CD8-positive, alpha-beta memory T cell (primary cell): ENCODE data around the gene GYG2. TPM values are rescaled to one million over a fixed set of nuclear protein-coding genes. Genes with fewer than 3 reads are reported as not detected.

Experiments used
- CTCF ChIA-PET: fragments of 350-600 bp; sonication (Branson Sonifier 250); formaldehyde crosslinking; loops from one replicate; lab custom pipeline; 2021; ENCODE audit warnings: antibody characterized with exemption; lab: Charles Lee
- POLR2A ChIA-PET: fragments of 350-600 bp; sonication (Branson Sonifier 250); formaldehyde crosslinking; loops from one replicate; lab custom pipeline; 2021; ENCODE audit warnings: antibody characterized with exemption; lab: Charles Lee
- DNase-seq, 5 donors: peaks; one replicate each; pipeline versions ENCODE4 v3.0.0 to v3.0.0-alpha.2; 2020 to 2022; ENCODE audit warnings: mixed read lengths in 1 of 5
- H3K27ac ChIP-seq: one replicate; pipeline ENCODE4 v1.7.0; 2013; ENCODE audit warnings: low read depth, mild to moderate bottlenecking, low read length, moderate library complexity
- H3K27me3 ChIP-seq: 2 replicates; pipeline ENCODE4 v1.7.0; 2013; ENCODE audit warnings: low read length, mild to moderate bottlenecking; ENCODE audit not compliant: insufficient read depth, poor library complexity, severe bottlenecking
- H3K36me3 ChIP-seq: 2 replicates; pipeline ENCODE4 v1.7.0; 2013; ENCODE audit warnings: mild to moderate bottlenecking, low read length, moderate library complexity; ENCODE audit not compliant: insufficient read depth
- H3K4me1 ChIP-seq: 2 replicates; pipeline ENCODE4 v1.7.0; 2013; ENCODE audit warnings: mild to moderate bottlenecking, low read length, moderate library complexity; ENCODE audit not compliant: insufficient read depth
- H3K4me3 ChIP-seq: 2 replicates; pipeline ENCODE4 v1.7.0; 2013; ENCODE audit warnings: mild to moderate bottlenecking, low read length
- H3K9me3 ChIP-seq: 2 replicates; pipeline ENCODE4 v1.7.0; 2013; ENCODE audit warnings: mild to moderate bottlenecking, low read length
- H3K27ac Mint-ChIP-seq, 8 donors: one replicate each; pipeline ENCODE4 v1.8.0; 2020 to 2021; ENCODE audit warnings: mixed read lengths in 8 of 8, mild to moderate bottlenecking in 6 of 8, inconsistent platforms in 3 of 8, moderate library complexity in 3 of 8
- H3K27me3 Mint-ChIP-seq, 2 donors: one replicate each; pipeline ENCODE4 v1.8.0; 2020 to 2021; ENCODE audit warnings: mixed read lengths in 2 of 2, mild to moderate bottlenecking in 1 of 2, moderate library complexity in 1 of 2
- H3K36me3 Mint-ChIP-seq, 3 donors: one replicate each; pipeline ENCODE4 v1.8.0; 2020 to 2021; ENCODE audit warnings: mixed read lengths in 3 of 3, inconsistent platforms in 1 of 3, mild to moderate bottlenecking in 1 of 3
- H3K4me1 Mint-ChIP-seq, 3 donors: one replicate each; pipeline ENCODE4 v1.8.0; 2020 to 2021; ENCODE audit warnings: mixed read lengths in 3 of 3, inconsistent platforms in 1 of 3, mild to moderate bottlenecking in 1 of 3
- H3K4me3 Mint-ChIP-seq, 7 donors: one replicate each; pipeline ENCODE4 v1.8.0; 2020 to 2021; ENCODE audit warnings: mixed read lengths in 7 of 7, mild to moderate bottlenecking in 6 of 7, moderate library complexity in 4 of 7, inconsistent platforms in 2 of 7
- H3K9me3 Mint-ChIP-seq, 5 donors: one replicate each; pipeline ENCODE4 v1.8.0; 2020 to 2022; ENCODE audit warnings: mixed read lengths in 5 of 5, mild to moderate bottlenecking in 3 of 5, moderate library complexity in 2 of 5, inconsistent platforms in 1 of 5
- polyA plus RNA-seq: library from polyadenylated mRNA; unstranded; fragments of 300-500 nt; fragmentation: Illumina TruSeq; gene quantifications from one replicate; pipeline ENCODE4 v1.2.3, GENCODE V29; 2021
- total RNA-seq, 2 experiments: library from RNA; stranded (reverse); gene quantifications; one replicate each; pipeline ENCODE4 v1.2.3, GENCODE V29; 2021

GYG2 gene
- total and polyA plus RNA-seq, 3 experiments from 2014 or later: not detected

GRCh38 chrX:2902841-2903240 is 74.1 kb downstream of the GYG2 start:
- Histone ChIP-seq H3K4me1 (no peaks in the 10 kb centered on the region), H3K27me3 (no peaks in the 10 kb centered on the region), H3K9me3 (no peaks in the 10 kb centered on the region), H3K36me3 (no peaks in the 10 kb centered on the region), H3K4me3 (no peak overlapping the region), H3K27ac (no peak overlapping the region)
- Mint-ChIP-seq H3K36me3 (peaks cover under 1 to 5% (median 3%) of the 10 kb centered on the region in 3 donors), H3K4me1 (peaks cover 9 to 12% (median 10%) of the 10 kb centered on the region in 3 donors), H3K4me3 (no peak overlapping the region), H3K9me3 (peaks cover 0 to 23% (median 21%) of the 10 kb centered on the region in 5 donors), H3K27ac (peak overlapping the region in 1 of 8 donors; percentile 15), H3K27me3 (peaks cover 3 to 11% of the 10 kb centered on the region in 2 donors)
- ChIA-PET POLR2A (no interaction called here), CTCF (no interaction called here)
- no peak for DNase-seq

- no peak overlapping the region for H3K4me3 Mint-ChIP-seq
- CTCF ChIA-PET: no interaction called here
- Histone ChIP-seq H3K27ac (no peak overlapping the region), H3K4me1 (no peaks in the 10 kb centered on the region), H3K36me3 (no peaks in the 10 kb centered on the region), H3K27me3 (no peaks in the 10 kb centered on the region), H3K4me3 (no peak overlapping the region), H3K9me3 (no peaks in the 10 kb centered on the region)
- H3K27ac Mint-ChIP-seq: no peak overlapping the region
- H3K4me1 Mint-ChIP-seq: peaks cover 4 to 6% (median 5%) of the 10 kb centered on the region in 3 donors
- peaks cover 0 to 27% (median 23%) of the 10 kb centered on the region in 5 donors for H3K9me3 Mint-ChIP-seq
- POLR2A ChIA-PET: no interaction called here
- H3K27me3 Mint-ChIP-seq: peaks cover 3 to 11% of the 10 kb centered on the region in 2 donors
- DNase-seq: no peak
- H3K36me3 Mint-ChIP-seq: peaks cover 2 to 10% (median 3%) of the 10 kb centered on the region in 3 donors
Measured at GRCh38 chrX:2903366-2903765, 74.6 kb downstream of the GYG2 start.

- Histone ChIP-seq H3K4me3 (no peak overlapping the region), H3K9me3 (no peaks in the 10 kb centered on the region), H3K27ac (no peak overlapping the region), H3K27me3 (no peaks in the 10 kb centered on the region), H3K4me1 (no peaks in the 10 kb centered on the region), H3K36me3 (no peaks in the 10 kb centered on the region)
- H3K27me3 Mint-ChIP-seq: peaks cover 3 to 11% of the 10 kb centered on the region in 2 donors
- no peak overlapping the region for H3K4me3 Mint-ChIP-seq
- no peak overlapping the region for H3K27ac Mint-ChIP-seq
- H3K36me3 Mint-ChIP-seq: peaks cover 2 to 10% (median 5%) of the 10 kb centered on the region in 3 donors
- ChIA-PET CTCF (no interaction called here), POLR2A (no interaction called here)
- H3K9me3 Mint-ChIP-seq: peaks cover 0 to 24% (median 14%) of the 10 kb centered on the region in 5 donors
- no peak for DNase-seq
- no peaks in the 10 kb centered on the region for H3K4me1 Mint-ChIP-seq
Measured at GRCh38 chrX:2907295-2907694, 78.6 kb downstream of the GYG2 start.

- Histone ChIP-seq H3K27me3 (no peaks in the 10 kb centered on the region), H3K9me3 (no peaks in the 10 kb centered on the region), H3K36me3 (no peaks in the 10 kb centered on the region), H3K4me1 (no peaks in the 10 kb centered on the region), H3K27ac (no peak overlapping the region), H3K4me3 (no peak overlapping the region)
- Mint-ChIP-seq H3K4me1 (no peaks in the 10 kb centered on the region), H3K4me3 (no peak overlapping the region), H3K36me3 (peaks cover 2 to 10% (median 5%) of the 10 kb centered on the region in 3 donors), H3K9me3 (peaks cover 0 to 19% (median 7%) of the 10 kb centered on the region in 5 donors), H3K27me3 (peaks cover 0 to 11% of the 10 kb centered on the region in 2 donors), H3K27ac (no peak overlapping the region)
- ChIA-PET CTCF (no interaction called here), POLR2A (no interaction called here)
- no peak for DNase-seq
Measured at GRCh38 chrX:2908125-2908685, 79.5 kb downstream of the GYG2 start.

- H3K9me3 Mint-ChIP-seq: peaks cover 0 to 10% (median 0%) of the 10 kb centered on the region in 5 donors
- ChIA-PET POLR2A (no interaction called here), CTCF (no interaction called here)
- no peaks in the 10 kb centered on the region for H3K4me1 ChIP-seq
- H3K27me3 ChIP-seq: no peaks in the 10 kb centered on the region
- no peaks in the 10 kb centered on the region for H3K36me3 ChIP-seq
- H3K4me3 ChIP-seq: no peak overlapping the region
- no peak for DNase-seq
- H3K27me3 Mint-ChIP-seq: peaks cover 0 to 4% of the 10 kb centered on the region in 2 donors
- no peaks in the 10 kb centered on the region for H3K4me1 Mint-ChIP-seq
- H3K4me3 Mint-ChIP-seq: no peak overlapping the region
- H3K27ac Mint-ChIP-seq: no peak overlapping the region
- H3K36me3 Mint-ChIP-seq: peaks cover 2 to 7% (median 5%) of the 10 kb centered on the region in 3 donors
- no peaks in the 10 kb centered on the region for H3K9me3 ChIP-seq
- no peak overlapping the region for H3K27ac ChIP-seq
Measured at GRCh38 chrX:2910109-2910508, 81.4 kb downstream of the GYG2 start.

- Mint-ChIP-seq H3K4me3 (no peak overlapping the region), H3K9me3 (peaks cover 0 to 4% (median 0%) of the 10 kb centered on the region in 5 donors), H3K27me3 (peaks cover 0 to 2% of the 10 kb centered on the region in 2 donors), H3K27ac (no peak overlapping the region), H3K36me3 (peaks cover 3 to 6% (median 4%) of the 10 kb centered on the region in 3 donors), H3K4me1 (no peaks in the 10 kb centered on the region)
- Histone ChIP-seq H3K27ac (no peak overlapping the region), H3K36me3 (no peaks in the 10 kb centered on the region), H3K4me1 (no peaks in the 10 kb centered on the region), H3K9me3 (no peaks in the 10 kb centered on the region), H3K27me3 (no peaks in the 10 kb centered on the region), H3K4me3 (no peak overlapping the region)
- ChIA-PET POLR2A (no interaction called here), CTCF (no interaction called here)
- DNase-seq: no peak
Measured at GRCh38 chrX:2913118-2913517, 84.4 kb downstream of the GYG2 start.

GRCh38 chrX:2917767-2918166 is 89.0 kb downstream of the GYG2 start:
- Mint-ChIP-seq H3K27ac (no peak overlapping the region), H3K4me3 (peak overlapping the region in 1 of 7 donors; percentile 12), H3K27me3 (peaks cover 0 to 2% of the 10 kb centered on the region in 2 donors), H3K36me3 (peaks cover 4 to 13% (median 5%) of the 10 kb centered on the region in 3 donors), H3K9me3 (peaks cover 0 to 2% (median 0%) of the 10 kb centered on the region in 5 donors), H3K4me1 (no peaks in the 10 kb centered on the region)
- DNase-seq: no peak
- Histone ChIP-seq H3K4me3 (no peak overlapping the region), H3K4me1 (no peaks in the 10 kb centered on the region), H3K36me3 (no peaks in the 10 kb centered on the region), H3K9me3 (no peaks in the 10 kb centered on the region), H3K27me3 (no peaks in the 10 kb centered on the region), H3K27ac (no peak overlapping the region)
- ChIA-PET CTCF (no interaction called here), POLR2A (no interaction called here)

- no peak for DNase-seq
- Mint-ChIP-seq H3K27ac (no peak overlapping the region), H3K36me3 (peaks cover 4 to 13% (median 5%) of the 10 kb centered on the region in 3 donors), H3K4me1 (no peaks in the 10 kb centered on the region), H3K9me3 (no peaks in the 10 kb centered on the region), H3K4me3 (no peak overlapping the region), H3K27me3 (no peaks in the 10 kb centered on the region)
- Histone ChIP-seq H3K9me3 (no peaks in the 10 kb centered on the region), H3K36me3 (no peaks in the 10 kb centered on the region), H3K4me3 (no peak overlapping the region), H3K27me3 (no peaks in the 10 kb centered on the region), H3K4me1 (no peaks in the 10 kb centered on the region), H3K27ac (no peak overlapping the region)
- POLR2A ChIA-PET: no interaction called here
- CTCF ChIA-PET: no interaction called here
Measured at GRCh38 chrX:2921193-2921592, 92.5 kb downstream of the GYG2 start.
